GM19324 (cell line): ENCODE measurements around the gene KSR2.
"Not testable (repeated sequence)": the region's sequence is repeated elsewhere in the genome, so short reads cannot be mapped to it uniquely, and the experiment has no call there.

ENCODE experiments used
- ATAC-seq: cut with Tn5 transposase; IDR thresholded peaks from one replicate; pipeline ENCODE4 v1.9.1; 2021; ENCODE audit warnings: mild to moderate bottlenecking, moderate library complexity; ENCODE audit not compliant: unreplicated experiment, low FRiP score

The KSR2 gene

DNA sequence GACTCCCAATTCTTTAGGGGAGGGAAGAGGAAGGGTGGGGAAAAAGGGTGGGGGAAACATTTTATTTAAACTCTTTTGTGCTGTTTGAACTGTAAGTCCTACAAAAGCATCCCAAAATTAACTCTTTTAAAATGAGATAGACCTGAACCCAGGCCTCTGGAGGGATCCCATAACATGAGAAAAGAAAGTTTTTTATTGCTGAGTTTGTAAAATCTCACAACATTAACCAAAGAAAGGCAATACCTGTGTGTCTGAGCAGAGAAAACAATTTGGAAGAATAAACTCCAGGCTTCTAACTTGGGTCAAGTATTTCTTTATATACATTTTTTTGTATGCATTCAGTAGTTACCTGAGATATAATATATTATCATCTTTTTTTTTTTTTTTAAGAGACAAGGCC, 107.1 kb downstream of the KSR2 start:
- ATAC-seq: no peak

DNA sequence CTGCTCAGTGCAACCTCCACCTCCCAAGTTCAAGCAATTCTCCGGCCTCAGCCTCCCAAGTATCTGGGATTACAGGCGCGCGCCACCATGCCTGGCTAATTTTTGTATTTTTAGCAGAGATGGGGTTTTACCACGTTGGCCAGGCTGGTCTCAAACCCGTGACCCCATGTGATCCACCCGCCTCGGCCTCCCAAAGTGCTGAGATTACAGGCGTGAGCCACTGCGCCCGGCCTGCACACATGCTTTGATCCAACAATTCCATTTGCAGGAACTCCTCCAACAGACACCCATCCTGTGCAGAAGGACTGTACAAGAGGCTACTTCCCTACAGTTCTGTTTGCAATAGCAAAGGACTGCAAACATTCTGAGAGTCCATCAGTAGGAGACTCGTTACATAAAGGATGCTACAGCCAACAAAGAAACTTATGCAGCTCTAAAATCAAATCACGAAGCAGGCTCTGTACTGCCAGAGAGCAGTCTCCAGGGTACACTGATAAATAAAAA, 108.0 kb downstream of the KSR2 start:
- ATAC-seq: not testable (repeated sequence)

DNA sequence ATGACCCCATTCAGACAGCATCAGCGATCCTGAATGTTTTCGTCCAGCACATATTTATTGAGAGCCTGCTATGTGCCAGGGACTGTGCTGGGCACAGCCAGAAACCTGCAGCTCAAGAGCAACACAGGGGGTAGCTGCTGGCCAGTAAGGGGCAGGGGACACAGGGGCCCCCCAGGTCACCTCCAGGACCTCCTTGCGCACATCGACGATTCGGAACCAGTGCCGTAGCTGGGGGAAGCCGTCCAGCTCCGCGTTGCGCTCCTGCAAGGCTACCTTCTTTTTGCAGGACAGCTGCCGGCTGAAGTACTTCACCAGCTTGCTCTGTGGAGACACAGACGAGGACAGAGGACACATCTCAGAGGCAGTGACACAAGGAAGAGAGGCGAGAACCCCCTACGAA, 108.7 kb downstream of the KSR2 start:
- ATAC-seq: no peak

DNA sequence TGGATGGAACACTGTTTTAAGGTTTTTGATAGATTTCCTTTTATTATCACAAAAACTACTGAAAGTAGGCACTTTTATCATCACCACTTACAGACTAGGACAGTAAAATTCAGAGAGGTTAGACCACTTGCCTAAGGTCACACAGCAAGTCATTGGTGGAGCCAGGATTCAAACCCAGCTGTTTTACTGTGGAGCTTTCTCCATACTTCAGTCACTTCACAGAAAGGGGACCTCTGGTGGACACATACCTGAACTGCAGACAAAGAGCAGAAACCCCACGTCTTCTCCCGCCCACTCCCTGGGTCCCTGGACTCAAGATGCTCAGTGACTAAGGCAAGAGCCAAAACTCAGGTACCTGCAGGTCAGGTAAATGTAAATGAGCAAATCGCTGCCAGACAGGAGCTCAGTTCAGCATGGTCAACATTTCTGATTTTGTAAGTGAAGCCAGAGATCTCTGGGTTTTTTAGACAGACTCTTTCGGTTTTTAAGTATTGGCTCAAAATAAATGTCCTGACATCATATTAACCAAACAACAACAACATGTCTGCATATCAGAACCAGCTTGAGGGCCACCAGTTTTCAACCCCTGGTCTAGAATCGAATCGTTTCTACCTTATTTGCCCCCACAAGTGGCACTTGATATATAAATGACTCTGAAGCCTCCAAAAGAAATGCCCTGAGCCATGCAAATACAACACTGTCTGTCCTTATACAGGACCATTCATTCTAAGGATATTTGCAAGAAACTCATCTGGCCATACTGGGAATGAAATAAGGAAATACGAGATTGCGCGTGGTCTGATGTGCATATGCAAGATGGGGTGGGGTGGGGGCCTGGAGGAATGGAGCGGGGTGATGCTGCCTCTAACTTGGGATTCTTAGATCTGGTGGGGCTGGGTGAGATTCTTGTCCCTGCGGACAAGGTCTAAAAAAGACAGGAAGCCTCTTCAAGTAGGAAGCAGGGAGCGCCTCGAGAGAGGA, 110.9 kb downstream of the KSR2 start:
- ATAC-seq: no peak

DNA sequence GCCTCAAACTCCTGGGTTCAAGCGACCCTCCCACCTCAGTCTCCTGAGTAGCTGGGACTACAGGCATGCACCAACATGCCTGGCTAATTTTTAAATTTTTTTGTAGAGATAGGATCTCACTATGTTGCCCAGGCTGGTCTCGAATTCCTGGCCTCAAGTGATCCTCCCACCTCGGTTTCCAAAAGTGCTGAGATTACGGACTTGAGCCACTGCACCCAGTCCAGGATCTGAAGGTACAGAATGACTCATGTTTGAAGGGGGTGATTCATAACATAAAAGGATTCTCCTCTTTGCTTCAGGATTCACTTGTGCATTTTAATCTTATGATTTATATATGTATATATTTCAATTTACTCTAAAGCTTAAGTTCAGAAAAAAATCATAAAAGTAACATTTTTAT, 111.7 kb downstream of the KSR2 start:
- ATAC-seq: not testable (repeated sequence)

DNA sequence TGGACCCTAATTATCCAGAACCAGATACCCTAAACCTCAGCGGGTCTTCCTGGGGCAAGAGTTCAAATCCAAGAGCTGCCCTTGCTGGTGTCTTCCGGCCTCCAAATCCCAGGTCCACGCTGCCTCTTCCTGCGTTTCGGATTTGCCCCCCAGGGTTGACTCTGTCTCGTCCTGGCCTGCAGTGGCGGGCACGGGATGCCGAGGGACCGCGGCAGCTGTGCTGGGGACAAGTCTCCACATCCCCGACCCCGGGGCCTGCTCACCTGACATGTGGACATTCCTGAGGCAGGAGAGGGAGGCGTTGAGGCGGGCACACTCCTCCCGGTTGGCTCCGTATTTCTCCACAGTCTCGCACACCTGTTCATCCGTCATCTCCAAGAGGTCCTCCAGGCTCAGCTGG, 113.6 kb downstream of the KSR2 start:
- no peak for ATAC-seq

DNA sequence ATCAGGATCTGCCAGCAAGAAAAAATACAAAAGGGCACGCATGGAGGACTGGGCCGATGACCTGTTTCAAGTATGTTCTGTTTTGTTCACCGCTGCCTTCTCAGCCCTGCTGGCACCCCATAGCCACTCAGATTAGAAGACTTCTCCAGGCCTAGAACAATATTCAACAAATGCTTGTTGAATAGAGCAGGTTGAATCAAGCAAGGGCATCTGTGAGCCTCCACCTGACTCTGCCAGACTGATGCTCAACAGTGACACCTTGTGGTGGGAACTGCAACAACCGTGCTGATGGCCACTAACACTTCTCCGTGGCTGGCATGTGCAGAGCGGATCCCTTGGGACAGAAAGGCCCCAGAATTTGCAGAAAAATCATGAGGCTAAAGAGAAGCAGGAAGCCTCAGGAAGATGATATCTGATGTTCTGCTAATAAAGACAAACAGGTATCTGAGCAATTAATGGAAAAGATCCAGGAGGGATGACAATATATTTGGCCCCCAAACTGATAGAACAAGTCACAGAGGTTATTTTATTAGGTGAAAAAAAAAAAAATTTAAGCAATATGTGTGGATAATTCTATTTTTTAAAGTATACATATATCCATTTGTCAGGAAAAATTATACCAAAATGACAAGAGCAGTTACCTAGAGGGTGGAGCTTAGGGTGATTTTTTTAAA, 114.3 kb downstream of the KSR2 start:
- ATAC-seq: no peak

DNA sequence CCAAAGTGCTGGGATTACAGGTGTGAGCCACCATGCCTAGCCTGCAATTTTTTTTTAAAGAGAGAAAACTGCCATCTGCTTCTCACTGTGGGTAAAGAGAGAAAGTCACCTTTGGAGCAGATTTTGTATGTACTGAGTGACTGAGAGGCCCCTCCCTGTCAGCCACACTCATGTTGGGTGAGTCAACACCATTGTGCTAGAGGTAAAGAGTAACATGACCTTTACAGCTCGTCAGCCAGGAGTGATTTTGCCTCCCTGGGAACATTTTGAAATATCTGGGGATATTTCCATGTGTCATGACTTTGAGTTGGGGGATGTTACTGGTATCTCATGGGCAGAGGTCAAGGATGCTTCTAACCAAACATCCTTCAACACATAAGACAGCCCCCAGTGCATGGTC, 115.2 kb downstream of the KSR2 start:
- no peak for ATAC-seq

DNA sequence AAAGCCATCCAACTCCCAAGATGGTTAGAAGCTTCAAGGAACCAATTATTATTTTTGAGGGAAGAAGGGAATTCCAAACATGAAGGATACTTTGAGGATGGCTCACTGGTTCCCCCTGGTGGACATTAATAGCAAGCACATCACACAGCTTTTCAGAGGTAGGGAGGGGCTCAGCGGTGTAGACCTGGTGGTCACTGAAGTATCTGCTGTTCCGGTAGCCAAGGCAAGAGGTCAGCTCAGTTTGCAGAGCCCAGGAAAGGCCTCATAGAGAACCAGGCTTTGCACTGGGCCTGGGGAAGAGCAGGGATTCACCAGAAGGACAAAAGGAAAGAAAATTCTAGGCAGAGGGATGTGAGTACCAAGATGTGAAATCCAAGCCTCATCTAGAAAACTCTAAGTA, 118.7 kb downstream of the KSR2 start:
- ATAC-seq: no peak

DNA sequence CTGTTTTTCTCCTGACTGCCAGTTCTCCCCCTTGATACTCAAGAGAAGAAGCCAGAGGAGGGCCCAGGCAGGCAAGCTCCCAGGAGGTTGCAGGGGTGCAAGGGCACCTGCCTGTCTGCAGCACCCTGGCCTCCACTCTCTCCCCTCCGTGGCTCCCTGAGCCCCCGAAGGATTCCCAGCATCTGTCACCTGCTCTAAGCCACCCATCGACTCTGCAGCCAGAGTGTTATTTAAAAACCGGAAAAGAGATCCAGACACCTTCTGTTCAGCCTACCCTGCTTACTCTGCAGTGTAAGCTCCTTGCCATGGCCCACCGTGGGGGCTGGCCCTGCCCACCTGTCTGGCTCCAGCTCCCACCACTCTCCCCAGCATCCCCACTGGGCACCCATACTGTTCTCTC, 121.4 kb downstream of the KSR2 start:
- no peak for ATAC-seq

DNA sequence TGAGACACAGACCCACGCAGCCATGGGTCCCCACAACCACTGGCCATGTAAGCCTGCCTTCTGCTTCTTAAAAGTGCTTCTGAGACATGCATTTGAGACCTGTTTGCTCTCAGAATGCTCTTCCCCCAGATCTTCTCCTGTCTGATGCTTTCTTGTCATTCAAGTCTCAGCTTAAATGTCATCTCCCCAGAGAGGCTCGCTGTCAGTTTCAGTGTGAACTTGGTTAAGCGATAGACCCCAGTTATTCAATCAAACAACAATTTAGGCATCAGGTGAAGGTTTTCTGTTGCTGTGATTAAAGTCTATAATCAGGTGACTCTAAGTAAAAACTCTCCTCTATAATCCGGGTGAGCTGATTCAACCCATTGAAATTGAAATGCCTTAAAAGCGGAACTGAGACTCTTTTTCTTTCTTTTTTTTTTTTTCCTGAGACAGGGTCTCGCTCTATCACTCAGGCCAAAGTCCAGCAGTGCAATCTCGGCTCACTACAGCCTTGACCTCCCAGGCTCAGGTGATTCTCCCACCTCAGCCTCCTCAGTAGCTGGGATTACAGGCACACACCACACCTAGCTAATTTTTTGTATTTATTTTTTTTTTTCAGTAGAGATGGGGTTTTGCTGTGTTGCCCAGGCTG, 123.4 kb downstream of the KSR2 start:
- ATAC-seq: no peak

DNA sequence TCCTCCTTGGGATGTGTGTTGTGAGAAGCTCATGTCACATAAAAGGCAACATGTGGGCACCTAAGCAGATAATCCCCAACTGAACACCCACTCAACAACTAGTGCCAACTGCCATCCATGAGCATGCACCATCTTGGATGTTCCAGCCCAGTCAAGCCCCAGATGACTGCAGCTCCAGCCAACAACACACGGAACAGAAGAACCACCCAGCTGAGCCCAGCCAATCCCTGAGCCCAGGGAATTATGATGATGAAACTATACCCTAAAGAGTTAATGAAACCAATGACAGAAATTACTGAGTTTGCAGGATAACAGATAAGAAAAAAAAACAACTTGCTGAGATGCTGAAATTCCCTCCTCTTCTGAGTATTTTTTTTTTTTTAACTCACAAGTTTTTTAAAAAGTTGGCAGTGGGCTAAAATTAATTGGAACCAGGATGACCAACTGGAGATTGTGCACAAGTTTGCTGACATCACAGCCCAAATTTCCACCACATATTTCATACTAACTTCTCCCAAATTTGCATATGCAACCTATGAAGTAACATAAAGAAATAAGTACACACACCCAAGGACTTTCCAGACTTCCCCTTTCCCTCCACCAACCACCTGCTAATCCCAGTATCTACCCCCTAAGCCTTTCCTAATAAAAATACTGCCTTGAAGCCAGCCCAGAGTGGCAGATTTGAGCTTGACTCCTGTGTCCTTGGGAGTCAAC, 124.5 kb downstream of the KSR2 start:
- ATAC-seq: no peak

DNA sequence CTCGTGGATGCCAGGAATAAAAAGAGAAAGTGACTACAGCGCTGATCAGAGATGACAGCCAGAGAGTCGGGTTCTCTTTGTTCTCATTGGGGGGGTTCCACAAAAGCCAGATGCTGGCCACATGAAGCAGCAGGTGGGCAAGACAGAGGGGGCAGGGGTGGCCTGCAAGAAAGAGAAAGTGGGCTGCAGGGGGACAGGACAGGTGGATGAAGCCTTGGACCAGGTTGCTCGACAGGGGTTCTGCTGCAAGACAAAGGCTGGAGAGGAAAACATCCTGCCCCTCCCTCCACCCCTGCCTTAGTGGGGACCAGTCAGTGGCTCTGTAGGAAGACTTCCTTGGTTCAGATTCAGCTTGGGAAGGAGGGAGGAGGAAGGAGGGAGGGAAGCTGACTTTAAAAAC, 126.2 kb downstream of the KSR2 start:
- no peak for ATAC-seq

DNA sequence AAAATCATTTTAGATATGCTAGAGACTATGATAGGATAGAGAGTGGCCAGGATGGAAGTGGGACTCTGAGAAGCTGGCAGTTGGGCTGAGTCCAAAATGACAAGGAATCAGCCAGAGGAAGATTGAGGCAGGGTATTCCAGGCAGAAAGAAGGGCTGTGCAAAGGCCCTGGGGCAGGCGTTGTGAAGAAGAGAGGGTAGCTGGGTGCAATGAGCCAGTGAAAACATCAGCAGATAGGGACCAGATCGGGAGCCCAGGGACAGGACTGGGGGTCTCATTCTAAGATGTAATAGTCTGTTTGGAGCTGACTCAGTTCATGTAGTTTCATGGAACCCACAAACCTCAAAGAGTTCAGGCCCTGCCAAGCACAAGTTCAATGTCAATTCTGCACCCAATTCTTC, 126.6 kb downstream of the KSR2 start:
- no peak for ATAC-seq

DNA sequence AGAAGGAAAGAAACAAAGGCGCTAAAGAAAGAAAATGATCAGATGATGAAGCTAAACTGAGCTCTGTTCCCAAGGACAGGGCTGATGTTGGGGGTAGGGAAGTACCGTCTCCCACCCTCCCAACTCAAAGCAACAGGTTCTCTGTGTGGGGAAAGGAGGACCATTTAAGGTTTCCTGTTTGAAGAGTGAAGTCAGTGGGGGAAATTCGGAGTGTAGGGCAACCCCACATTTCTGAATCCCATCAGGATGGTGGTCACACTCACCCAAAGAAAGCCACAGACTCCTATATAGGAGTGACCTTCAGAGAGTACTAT, 131.1 kb downstream of the KSR2 start:
- no peak for ATAC-seq

DNA sequence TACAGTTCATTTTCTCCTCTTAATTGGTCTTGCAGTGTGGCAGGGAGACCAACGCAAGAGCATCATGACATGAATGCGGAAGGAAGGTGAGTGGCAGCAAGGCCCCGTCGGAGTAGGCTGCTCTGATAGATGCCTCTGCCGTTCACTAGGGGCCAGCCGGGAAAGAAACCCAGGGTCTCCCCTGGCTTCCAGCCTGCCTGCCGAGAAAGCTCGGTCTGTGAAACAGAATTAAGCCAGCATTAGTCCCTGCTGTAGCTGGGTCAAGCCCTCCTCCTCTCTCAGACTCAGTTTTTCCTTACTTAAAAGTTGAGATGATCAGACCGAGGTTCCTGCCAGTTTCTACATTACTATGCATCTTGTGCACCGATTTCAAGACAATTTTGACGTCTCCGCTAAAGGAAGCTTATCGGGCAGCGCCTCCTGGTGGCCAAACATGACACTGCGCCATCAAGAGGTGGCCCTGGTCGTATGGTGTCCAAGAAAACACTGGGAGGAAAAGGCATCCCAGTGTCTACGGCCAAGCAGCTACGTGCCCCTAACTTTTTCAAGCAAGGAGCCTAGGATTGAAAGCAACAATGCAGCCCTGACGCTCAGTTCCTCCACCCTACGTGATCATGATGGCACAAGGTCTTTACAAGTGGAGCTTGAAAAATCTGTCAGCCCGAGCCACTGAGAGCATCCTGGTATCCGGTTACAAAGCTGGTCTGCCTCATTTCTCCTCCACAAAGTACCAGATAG, 131.6 kb downstream of the KSR2 start:
- peak; percentile 49 for ATAC-seq

DNA sequence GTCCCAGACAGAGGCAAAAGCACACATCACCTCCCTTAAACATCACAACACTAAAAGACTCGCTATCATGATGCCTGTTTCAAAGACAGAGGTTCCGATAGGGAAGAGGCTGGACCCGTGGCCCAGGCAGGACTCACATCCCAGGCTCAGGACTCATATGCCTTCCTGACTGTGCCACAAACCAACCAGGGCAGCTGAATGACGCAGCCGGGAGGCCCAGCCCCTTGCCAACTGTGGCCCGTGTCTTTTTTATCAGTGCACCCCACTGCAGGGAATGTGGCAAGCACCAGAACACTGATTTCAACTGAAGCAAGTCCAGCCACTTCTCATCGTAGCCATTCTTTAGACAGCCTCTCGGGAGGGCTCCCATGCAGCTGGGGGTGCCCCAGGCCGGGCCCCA, 132.3 kb downstream of the KSR2 start:
- no peak for ATAC-seq

DNA sequence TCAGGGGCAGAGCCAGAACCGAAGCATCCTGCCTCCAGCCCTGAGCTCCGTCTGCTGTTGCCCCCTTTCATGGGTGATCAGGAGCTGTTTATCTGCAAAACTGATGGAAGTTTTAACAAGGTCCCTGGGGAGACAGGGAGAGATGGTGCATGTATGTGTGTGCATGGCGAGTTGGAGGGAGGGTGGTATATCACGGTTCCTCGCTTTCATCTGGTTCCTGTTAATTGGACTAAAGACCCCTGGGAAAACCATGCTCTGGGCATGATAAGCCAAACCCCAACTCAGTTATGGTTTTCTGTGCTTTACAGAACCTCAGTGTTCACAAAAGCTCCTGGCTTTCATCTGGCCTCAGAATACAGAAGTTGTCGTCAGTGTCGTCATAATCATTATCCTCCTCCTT, 133.6 kb downstream of the KSR2 start:
- ATAC-seq: no peak

DNA sequence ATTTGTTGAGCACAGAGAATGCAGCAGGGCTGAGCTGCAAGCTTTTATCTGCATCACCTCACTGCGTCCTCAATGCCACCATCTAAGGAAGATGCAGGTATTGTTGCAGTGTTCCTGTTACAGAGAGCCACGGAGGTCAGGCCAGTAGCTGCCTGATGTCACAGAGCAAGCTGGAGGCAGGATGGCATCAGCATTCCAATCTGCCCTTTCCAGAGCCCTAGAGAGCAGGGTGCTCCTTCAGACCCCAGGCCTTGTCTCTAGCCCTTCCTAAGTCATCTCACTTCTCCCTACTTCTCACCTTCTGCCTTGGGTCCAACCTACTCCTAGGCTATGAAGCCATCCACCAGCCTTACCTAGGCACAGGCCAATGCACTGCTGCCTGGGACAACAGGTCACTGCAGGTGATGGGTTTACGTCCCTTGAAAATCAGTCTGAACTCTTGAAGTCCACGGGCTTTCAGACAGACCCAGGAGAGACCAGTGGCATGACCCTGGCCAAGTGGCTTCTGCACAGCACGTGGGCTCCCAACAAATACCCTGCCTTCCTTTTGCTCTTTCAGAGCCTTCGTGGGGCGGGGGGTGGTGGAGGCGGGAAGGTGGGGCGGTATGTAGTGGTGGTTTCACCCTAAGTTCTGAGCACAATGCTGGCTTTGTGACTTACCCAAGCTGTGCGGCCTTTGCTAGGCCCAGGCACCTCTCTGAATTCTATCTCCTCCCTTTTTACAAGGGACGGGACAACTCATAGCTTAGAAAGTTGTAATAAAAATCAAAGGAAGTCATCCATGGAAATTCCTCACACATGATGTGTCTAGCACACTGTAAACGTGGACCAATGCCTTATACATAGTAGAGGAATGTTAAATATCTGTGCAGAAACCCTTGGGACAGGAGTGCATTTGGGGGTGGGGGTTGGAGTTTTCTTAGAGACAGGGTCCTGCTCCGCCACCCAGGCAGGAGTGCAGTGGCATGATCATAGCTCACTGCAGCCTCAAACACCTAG, 136.0 kb downstream of the KSR2 start:
- ATAC-seq: no peak
